ENCODE data around the gene SP4.

DNA sequence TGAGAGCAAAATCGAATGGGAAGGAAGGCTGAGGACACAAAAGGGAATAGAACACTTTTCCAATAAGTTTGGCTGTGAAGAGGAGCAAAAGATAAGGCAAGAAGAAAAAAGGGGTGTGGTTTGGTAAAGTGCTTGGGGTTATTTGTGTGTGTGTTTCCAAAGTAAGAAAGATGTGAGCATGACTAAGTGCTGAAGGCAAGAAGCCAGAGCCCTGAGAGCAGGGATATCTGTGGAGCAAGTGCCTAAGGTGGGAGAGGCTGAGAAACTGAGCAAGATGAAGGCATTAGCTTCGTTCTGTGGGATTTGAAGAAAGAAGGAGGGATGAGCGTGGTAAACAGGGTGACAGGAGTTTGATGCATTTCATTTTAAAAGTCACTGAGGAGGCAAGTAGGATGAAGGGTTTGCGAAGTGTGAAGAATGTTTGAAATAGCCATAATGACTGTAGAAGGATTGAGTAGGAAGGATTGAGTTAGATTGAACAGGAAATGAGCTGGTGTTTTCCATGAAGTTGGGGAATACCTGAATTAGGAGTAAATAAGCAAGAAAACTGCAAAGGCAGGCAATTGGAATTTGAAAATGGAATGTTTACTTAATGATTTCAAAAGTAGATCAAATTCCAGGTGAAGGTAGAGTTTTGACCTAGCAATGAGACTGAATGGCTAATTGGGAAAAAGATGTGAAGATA is 19.9 kb upstream of the SP4 start:
- TF ChIP-seq FOXM1 (IDR thresholded peaks at IDR 0.05; ENCODE audit: borderline replicate concordance) (no peak), NFRKB (IDR thresholded peaks at IDR 0.05) (no peak), SUZ12 (IDR thresholded peaks at IDR 0.05) (no peak), ZNF384 (IDR thresholded peaks at IDR 0.05) (no peak), L3MBTL2 (conservative IDR thresholded peaks at IDR 0.05) (no peak), FOXK2 (IDR thresholded peaks at IDR 0.05) (no peak), ELF4 (IDR thresholded peaks at IDR 0.05) (no peak), SP1 (IDR thresholded peaks at IDR 0.05) (no peak), TARDBP (IDR thresholded peaks at IDR 0.05) (no peak), HDGF (IDR thresholded peaks at IDR 0.05; ENCODE audit: borderline replicate concordance) (no peak)
